Neural cell (in vitro differentiated cells): Measurements from ENCODE around the gene KRT83. TPM values are rescaled to one million over a fixed set of nuclear protein-coding genes. Genes with fewer than 3 reads are reported as not detected.
"Not testable (repeated sequence)": the region's sequence is repeated elsewhere in the genome, so short reads cannot be mapped to it uniquely, and the experiment has no call there.

Source experiments
- H2AFZ ChIP-seq: fragments of 200-600, 300-800 bp; sonication (generic), shearing (Covaris generic); 2 replicates; pipeline ENCODE4 v1.6.0; 2014; ENCODE audit warnings: low read depth, mild to moderate bottlenecking, antibody characterized with exemption, low read length, moderate library complexity
- H3F3A ChIP-seq: fragments of 200-600 bp; shearing (Covaris generic); 2 replicates; pipeline ENCODE4 v1.6.1; 2016; ENCODE audit warnings: mild to moderate bottlenecking, moderate library complexity, mixed read lengths, antibody characterized with exemption, low read length; ENCODE audit not compliant: insufficient read depth, poor library complexity, severe bottlenecking
- H3K27ac ChIP-seq: fragments of 200-600, 300-800 bp; sonication (generic), shearing (Covaris generic); 2 replicates; pipeline ENCODE4 v1.5.1; 2014; ENCODE audit warnings: mild to moderate bottlenecking, low read length, moderate library complexity
- H3K27me3 ChIP-seq: fragments of 300-800, 200-600 bp; sonication (generic), shearing (Covaris generic); 2 replicates; pipeline ENCODE4 v1.6.0; 2014; ENCODE audit warnings: mild to moderate bottlenecking, low read depth, low read length, moderate library complexity; ENCODE audit not compliant: insufficient read depth
- H3K36me3 ChIP-seq: fragments of 300-800, 200-600 bp; sonication (generic), shearing (Covaris generic); 2 replicates; pipeline ENCODE4 v1.5.1; 2014; ENCODE audit warnings: mild to moderate bottlenecking, antibody characterized with exemption, low read length, moderate library complexity; ENCODE audit not compliant: insufficient read depth
- H3K4me2 ChIP-seq: fragments of 300-800, 200-600 bp; sonication (generic), shearing (Covaris generic); 2 replicates; pipeline ENCODE4 v1.6.0; 2014; ENCODE audit warnings: mild to moderate bottlenecking, low read length
- H3K4me3 ChIP-seq: fragments of 300-800, 200-600 bp; sonication (generic), shearing (Covaris generic); 2 replicates; pipeline ENCODE4 v1.5.1; 2014; ENCODE audit warnings: mild to moderate bottlenecking, low read length, moderate library complexity
- H3K79me2 ChIP-seq: fragments of 200-600 bp; shearing (Covaris generic); replicated peaks from 2 replicates; pipeline ENCODE4 v1.6.0; 2014; ENCODE audit warnings: mild to moderate bottlenecking, low read length, moderate library complexity; ENCODE audit not compliant: insufficient read depth
- H3K9ac ChIP-seq: fragments of 300-800, 200-600 bp; sonication (generic), shearing (Covaris generic); 2 replicates; pipeline ENCODE4 v1.6.1; 2016; ENCODE audit warnings: mild to moderate bottlenecking, low read length, mixed read lengths
- H3K9me2 ChIP-seq: fragments of 200-600 bp; shearing (Covaris generic); 2 replicates; pipeline ENCODE4 v1.6.1; 2016; ENCODE audit warnings: mild to moderate bottlenecking, low read length, mixed read lengths; ENCODE audit not compliant: insufficient read depth
- H3K9me3 ChIP-seq: fragments of 200-600, 300-800 bp; sonication (generic), shearing (Covaris generic); 2 replicates; pipeline ENCODE4 v1.6.1; 2016; ENCODE audit warnings: mild to moderate bottlenecking, mixed run types, low read length, moderate library complexity, mixed read lengths
- H4K20me1 ChIP-seq: fragments of 200-600 bp; shearing (Covaris generic); 2 replicates; pipeline ENCODE4 v1.6.1; 2016; ENCODE audit warnings: mild to moderate bottlenecking, mixed run types; ENCODE audit not compliant: insufficient read depth
- EP300 ChIP-seq: fragments of 450-650 bp; conservative IDR thresholded peaks from 2 replicates; pipeline ENCODE4 v1.6.1; 2014; ENCODE audit warnings: antibody characterized with exemption, mild to moderate bottlenecking, moderate library complexity; ENCODE audit not compliant: poor library complexity, severe bottlenecking
- POLR2AphosphoS5 ChIP-seq: IDR thresholded peaks from 2 replicates; pipeline ENCODE4 v1.6.1; 2012
- TAF1 ChIP-seq: IDR thresholded peaks from 2 replicates; pipeline ENCODE4 v1.6.1; 2012; ENCODE audit warnings: low read depth
- polyA plus RNA-seq: library from polyadenylated mRNA; depleted of rRNA; stranded (reverse); fragments of >200 nt; gene quantifications from 2 replicates; pipeline ENCODE4 v1.2.3, GENCODE V29; 2014
- TF ChIP-seq, protein P1 (sequence below): fragments of 450-650 bp; IDR thresholded peaks from 2 replicates; pipeline ENCODE4 v1.5.1; 2014; ENCODE audit warnings: antibody characterized with exemption, mild to moderate bottlenecking, moderate library complexity; ENCODE audit not compliant: poor library complexity, severe bottlenecking

KRT83 gene
- polyA plus RNA-seq, 1 donor from 2014 or later: not detected

DNA sequence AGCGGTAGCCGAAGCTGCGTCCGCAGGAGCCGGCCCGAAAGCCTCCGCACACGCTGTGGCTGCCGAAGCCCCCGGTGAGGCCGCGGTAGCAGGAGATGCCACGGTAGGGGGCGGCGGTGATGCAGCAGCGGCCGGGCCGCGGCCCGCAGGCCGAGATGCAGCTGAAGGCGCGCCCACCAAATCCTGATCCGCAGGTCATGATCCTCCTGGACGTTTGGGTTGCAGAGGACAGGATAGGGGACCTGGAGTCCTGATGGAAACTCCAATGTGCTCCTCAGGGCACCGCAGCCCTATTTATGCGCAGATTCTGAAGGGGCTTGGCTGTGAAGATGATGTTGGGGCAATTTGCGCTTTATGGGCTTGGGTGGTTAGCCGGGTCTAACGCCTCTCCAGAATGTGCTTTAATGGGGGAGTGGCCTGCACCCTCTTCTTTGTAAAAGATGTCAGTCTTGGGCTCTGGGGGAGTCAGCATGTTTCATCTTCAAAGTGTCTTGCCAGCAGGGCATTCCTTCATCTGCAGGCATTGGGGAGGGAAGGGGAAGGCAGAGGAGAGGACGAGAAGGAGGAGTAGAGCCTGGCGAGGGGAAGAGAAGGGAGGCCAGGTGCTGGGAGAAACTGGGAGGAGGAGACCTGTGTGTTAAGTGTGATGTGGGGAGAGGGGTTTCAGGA, 29.8 kb downstream of the KRT83 start, which contains the start of gene KRT81:
Gene KRT81, minus strand, starts transcription at position 268 of the 669 bp plus-strand sequence. Its CDS starts 69 bp downstream, at position 199.
- H3K9ac ChIP-seq: no peak within 1 kb of the TSS
- H3K4me3 ChIP-seq: no peak within 1 kb of the TSS
- no peaks in the 10 kb centered on the region for H4K20me1 ChIP-seq
- no peaks in the 10 kb centered on the region for H3K79me2 ChIP-seq
- H2AFZ ChIP-seq: no peak within 1 kb of the TSS
- H3K27ac ChIP-seq: no peak within 1 kb of the TSS
- H3F3A ChIP-seq: no peaks in the 10 kb centered on the region
- H3K27me3 ChIP-seq: no peaks in the 10 kb centered on the region
- H3K36me3 ChIP-seq: no peaks in the 10 kb centered on the region
- TF ChIP-seq POLR2AphosphoS5: no peak
- no peak for TF ChIP-seq EP300
- TF ChIP-seq, protein P1, sequence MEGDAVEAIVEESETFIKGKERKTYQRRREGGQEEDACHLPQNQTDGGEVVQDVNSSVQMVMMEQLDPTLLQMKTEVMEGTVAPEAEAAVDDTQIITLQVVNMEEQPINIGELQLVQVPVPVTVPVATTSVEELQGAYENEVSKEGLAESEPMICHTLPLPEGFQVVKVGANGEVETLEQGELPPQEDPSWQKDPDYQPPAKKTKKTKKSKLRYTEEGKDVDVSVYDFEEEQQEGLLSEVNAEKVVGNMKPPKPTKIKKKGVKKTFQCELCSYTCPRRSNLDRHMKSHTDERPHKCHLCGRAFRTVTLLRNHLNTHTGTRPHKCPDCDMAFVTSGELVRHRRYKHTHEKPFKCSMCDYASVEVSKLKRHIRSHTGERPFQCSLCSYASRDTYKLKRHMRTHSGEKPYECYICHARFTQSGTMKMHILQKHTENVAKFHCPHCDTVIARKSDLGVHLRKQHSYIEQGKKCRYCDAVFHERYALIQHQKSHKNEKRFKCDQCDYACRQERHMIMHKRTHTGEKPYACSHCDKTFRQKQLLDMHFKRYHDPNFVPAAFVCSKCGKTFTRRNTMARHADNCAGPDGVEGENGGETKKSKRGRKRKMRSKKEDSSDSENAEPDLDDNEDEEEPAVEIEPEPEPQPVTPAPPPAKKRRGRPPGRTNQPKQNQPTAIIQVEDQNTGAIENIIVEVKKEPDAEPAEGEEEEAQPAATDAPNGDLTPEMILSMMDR: no peak
- TF ChIP-seq TAF1: no peak
- no peaks in the 10 kb centered on the region for H3K9me2 ChIP-seq
- H3K4me2 ChIP-seq: no peak within 1 kb of the TSS
- H3K9me3 ChIP-seq: no peaks in the 10 kb centered on the region

DNA sequence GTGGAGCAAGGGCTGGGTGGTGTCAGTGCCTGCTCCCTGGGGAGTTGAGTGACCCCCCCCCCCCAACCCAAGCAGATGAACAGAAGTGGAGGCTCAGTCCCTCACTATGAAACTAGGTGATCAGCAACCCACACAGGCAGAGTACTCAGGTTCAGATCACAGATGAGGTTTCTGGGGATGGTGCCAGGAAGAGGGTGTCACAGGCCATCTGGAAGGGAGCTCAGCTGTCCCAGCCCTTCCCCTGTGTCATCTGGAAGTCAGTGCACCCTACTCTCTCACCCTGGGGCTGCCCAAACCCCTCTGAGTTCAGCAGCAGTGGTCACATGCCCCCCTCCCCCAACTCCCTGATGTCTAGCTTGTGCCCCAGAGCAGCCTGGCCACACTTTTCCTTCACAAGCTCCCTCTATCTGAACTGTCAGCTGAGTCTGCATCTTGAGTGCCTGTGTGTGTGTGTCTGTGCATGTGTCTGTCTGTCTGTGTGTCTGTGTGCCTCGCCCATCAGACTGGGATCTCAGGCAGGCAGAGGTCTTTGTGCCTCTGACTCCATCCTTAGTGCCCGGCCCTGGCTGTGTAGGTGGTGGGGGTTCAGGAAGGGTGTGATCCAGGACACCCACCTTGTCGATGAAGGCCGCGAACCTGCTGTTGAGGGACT, 30.6 kb downstream of the KRT83 start:
- not testable (repeated sequence) for H3K9me2 ChIP-seq, H3F3A ChIP-seq, H2AFZ ChIP-seq, H3K9me3 ChIP-seq, H4K20me1 ChIP-seq, H3K9ac ChIP-seq, H3K4me2 ChIP-seq, H3K27me3 ChIP-seq, H3K36me3 ChIP-seq, H3K27ac ChIP-seq, H3K4me3 ChIP-seq, H3K79me2 ChIP-seq

DNA sequence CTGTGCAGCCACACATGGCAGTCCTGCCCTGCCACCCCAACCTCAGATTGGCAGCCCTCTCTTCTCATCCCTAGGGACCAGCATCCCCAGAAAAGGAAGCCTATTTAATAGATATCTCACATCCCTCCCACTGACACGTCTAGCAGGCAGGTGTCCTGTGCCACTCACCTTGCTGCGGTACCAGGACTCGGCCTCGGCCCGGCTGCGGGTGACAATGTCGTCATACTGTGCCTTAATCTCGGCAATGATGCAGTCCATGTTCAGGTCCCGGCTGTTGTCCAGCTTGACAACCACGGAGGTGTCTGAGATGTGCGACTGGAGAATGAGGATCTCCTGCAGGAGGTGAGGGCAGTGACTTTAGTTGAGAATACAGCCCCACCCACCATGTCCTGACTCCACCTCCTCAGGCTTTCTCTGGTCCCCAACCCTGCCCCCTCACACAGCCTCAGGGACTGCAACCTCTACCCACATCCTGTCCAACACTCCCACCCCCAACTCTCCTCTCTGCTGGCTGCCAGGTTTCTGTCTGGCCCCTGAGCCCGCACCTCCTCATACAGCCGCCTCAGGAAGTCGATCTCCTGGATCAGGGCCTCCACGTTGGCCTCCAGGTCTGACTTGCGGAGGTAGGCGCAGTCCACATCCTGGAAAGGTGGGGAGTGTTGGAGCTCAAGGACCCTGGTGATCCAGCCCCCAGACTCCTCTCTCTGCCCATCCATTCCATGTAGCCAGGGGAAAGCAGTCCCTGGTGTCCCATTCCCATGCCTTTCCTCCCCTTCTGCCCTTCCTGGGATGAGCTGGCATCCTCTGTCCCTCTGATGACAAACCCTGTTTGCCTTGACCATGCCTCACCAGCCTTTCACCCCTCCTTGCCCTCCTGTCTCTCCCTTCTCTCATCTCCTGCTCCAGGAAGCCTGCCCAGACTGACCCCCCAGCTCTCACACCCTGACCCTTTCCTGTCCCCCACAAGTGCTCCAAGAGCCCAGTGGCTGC, 33.1 kb downstream of the KRT83 start:
- H3K79me2 ChIP-seq, H3K27ac ChIP-seq, H3K9me2 ChIP-seq, H3K36me3 ChIP-seq, H4K20me1 ChIP-seq, H3F3A ChIP-seq, H3K9me3 ChIP-seq, H2AFZ ChIP-seq, H3K9ac ChIP-seq, H3K4me2 ChIP-seq, H3K27me3 ChIP-seq, H3K4me3 ChIP-seq: not testable (repeated sequence)

DNA sequence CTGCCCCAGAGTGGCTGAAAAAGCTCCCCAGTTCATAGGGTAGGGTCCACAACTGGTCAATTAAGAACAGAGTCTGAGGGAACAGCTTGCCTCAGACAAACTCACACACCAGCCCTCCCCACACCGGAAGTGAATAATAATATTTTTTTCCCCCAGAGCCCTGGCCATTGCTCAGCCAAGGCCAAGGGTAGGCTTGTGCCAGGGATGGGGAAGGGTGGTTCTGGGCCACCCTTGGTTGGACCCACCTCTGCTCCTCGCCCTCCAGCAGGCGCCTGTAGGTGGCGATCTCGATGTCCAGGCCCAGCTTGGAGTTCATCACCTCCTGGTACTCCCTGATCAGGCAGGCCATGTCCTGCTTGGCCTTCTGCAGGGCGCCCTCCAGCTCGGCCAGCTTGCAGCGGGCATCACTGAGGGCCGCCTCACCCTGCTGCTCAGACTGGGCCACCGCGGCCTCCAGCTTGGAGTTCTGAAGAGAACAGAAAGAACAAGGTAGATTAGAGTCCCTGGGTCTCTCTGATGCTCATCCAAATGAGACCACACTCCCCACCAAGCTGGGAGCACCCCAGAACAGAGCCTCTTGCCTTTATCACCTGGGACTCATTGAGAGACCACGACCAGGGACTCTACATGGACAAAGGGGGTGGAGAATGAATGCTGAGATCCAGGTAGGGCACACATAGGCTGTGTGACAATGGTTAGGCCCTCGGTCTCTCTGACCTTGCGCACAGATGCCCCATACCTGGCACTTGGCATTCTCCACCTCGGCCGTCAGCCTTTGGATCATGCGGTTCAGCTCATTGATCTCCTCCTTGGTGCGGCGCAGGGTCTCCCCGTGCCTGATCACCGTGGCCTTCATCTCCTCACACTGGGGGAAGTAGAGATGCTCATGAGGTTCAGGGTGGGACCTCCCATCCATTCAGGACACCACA, 34.1 kb downstream of the KRT83 start:
- not testable (repeated sequence) for H3K27ac ChIP-seq, H3K9ac ChIP-seq, H3K79me2 ChIP-seq, H4K20me1 ChIP-seq, H3K4me3 ChIP-seq, H3K36me3 ChIP-seq, H3F3A ChIP-seq, H3K9me3 ChIP-seq, H3K27me3 ChIP-seq, H3K4me2 ChIP-seq, H2AFZ ChIP-seq, H3K9me2 ChIP-seq
